ENCODE results near the gene ASTN2. TPM values are rescaled to one million over a fixed set of nuclear protein-coding genes. Genes with fewer than 3 reads are reported as not detected.

The ASTN2 gene
- total and polyA plus RNA-seq, 2 experiments from 2014 or later: 5.8 to 7.5 TPM

DNA sequence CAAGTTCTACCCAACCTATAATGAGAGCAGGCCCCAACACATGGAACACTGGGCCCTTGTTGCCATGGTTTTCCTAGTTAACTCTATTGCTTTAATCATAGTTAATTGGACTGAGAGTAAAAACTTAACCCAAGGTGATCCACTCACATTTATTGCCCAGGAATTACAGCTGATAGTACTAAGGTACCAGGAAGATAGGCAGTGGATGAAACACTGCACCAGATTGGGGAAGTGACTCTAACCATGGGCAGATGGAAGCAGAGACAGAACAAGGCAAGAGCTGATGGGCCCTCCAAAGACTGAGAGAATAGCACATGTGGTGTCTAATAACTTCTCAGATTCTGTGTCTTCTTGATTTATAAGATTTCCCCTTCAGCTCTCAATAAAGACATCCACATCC is 873.5 kb downstream of the ASTN2 start:
- Histone ChIP-seq H3K4me2 (ENCODE audit: unreplicated experiment) (no peak overlapping the region), H3K9ac (no peak overlapping the region), H4K20me1 (ENCODE audit: insufficient read depth) (no peaks in the 10 kb centered on the region), H3K9me2 (ENCODE audit: insufficient read depth) (no peaks in the 10 kb centered on the region), H3F3A (ENCODE audit: insufficient read depth) (peaks cover 35% of the 10 kb centered on the region), H3K36me3 (ENCODE audit: low read depth) (no peaks in the 10 kb centered on the region), H3K4me3 (no peak overlapping the region), H3K9me3 (ENCODE audit: low read depth) (no peaks in the 10 kb centered on the region), H2AFZ (no peak overlapping the region), H3K27ac (no peak overlapping the region), H3K27me3 (replicated peaks; ENCODE audit: insufficient read depth) (no peaks in the 10 kb centered on the region), H3K4me1 (ENCODE audit: insufficient read depth) (peaks cover 25% of the 10 kb centered on the region), H3K79me2 (ENCODE audit: insufficient read depth) (0 out of 2 replicates have a peak, but pooled peaks cover 4% of the 10 kb centered on the region)
- TF ChIP-seq EZH2 (IDR thresholded peaks at IDR 0.05; ENCODE audit: insufficient read depth, poor library complexity, severe bottlenecking) (no peak), EZH2phosphoT487 (IDR thresholded peaks at IDR 0.05; ENCODE audit: insufficient read depth, low read depth) (no peak)
- in situ Hi-C loops (cut with MboI): no loop called here
- no peak for DNase-seq

DNA sequence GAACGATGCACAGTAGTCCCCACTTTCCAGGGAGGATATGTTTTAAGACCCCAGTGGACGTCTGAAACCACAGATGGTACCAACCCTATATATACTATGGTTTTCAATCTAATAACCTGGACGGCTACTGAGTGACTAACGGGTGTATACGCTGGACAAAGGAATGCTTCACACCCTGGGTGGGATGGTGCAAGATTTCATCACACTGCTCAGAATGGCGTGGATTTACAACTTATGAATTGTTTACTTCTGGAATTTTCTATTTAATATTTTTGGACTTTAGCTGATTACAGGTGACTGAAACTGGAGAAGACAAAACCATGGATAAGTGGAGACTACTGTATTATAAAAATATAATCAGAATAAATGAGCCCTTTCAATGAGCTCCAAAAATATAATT is 875.3 kb downstream of the ASTN2 start:
- no peak for TF ChIP-seq EZH2 (IDR thresholded peaks at IDR 0.05; ENCODE audit: insufficient read depth, poor library complexity, severe bottlenecking)
- TF ChIP-seq EZH2phosphoT487 (IDR thresholded peaks at IDR 0.05; ENCODE audit: insufficient read depth, low read depth): no peak
- in situ Hi-C loops (cut with MboI): no loop called here
- H3K4me3 ChIP-seq: no peak overlapping the region
- no peak overlapping the region for H3K27ac ChIP-seq
- H3K4me1 ChIP-seq (ENCODE audit: insufficient read depth): peaks cover 20% of the 10 kb centered on the region
- WGBS, 2 experiments (ENCODE audit: low coverage in 1 of 2, low lambda C conversion rate in 2 of 2, missing lambda C conversion rate in 2 of 2): 91 to 95% methylated on average over 6 of the region's 6 CpGs
- H3K79me2 ChIP-seq (ENCODE audit: insufficient read depth): 0 out of 2 replicates have a peak, but pooled peaks cover 4% of the 10 kb centered on the region
- H3K4me2 ChIP-seq (ENCODE audit: unreplicated experiment): no peak overlapping the region
- H3K36me3 ChIP-seq (ENCODE audit: low read depth): no peaks in the 10 kb centered on the region
- H3F3A ChIP-seq (ENCODE audit: insufficient read depth): peaks cover 26% of the 10 kb centered on the region
- H3K27me3 ChIP-seq (replicated peaks; ENCODE audit: insufficient read depth): no peaks in the 10 kb centered on the region
- no peaks in the 10 kb centered on the region for H3K9me3 ChIP-seq (ENCODE audit: low read depth)
- H2AFZ ChIP-seq: no peak overlapping the region
- H3K9me2 ChIP-seq (ENCODE audit: insufficient read depth): no peaks in the 10 kb centered on the region
- H3K9ac ChIP-seq: no peak overlapping the region
- H4K20me1 ChIP-seq (ENCODE audit: insufficient read depth): no peaks in the 10 kb centered on the region
- no peak for DNase-seq

GRCh38 chr9:116525611-116526010 is 889.2 kb downstream of the ASTN2 start:
- Histone ChIP-seq H3K79me2 (ENCODE audit: insufficient read depth) (no peaks in the 10 kb centered on the region), H3K9me3 (ENCODE audit: low read depth) (no peaks in the 10 kb centered on the region), H3K9me2 (ENCODE audit: insufficient read depth) (no peaks in the 10 kb centered on the region), H3K4me2 (ENCODE audit: unreplicated experiment) (no peak overlapping the region), H3K36me3 (ENCODE audit: low read depth) (no peaks in the 10 kb centered on the region), H3K9ac (no peak overlapping the region), H3K27me3 (replicated peaks; ENCODE audit: insufficient read depth) (no peaks in the 10 kb centered on the region), H3F3A (ENCODE audit: insufficient read depth) (no peaks in the 10 kb centered on the region), H2AFZ (no peak overlapping the region), H3K27ac (no peak overlapping the region), H3K4me1 (ENCODE audit: insufficient read depth) (no peaks in the 10 kb centered on the region), H4K20me1 (ENCODE audit: insufficient read depth) (no peaks in the 10 kb centered on the region), H3K4me3 (no peak overlapping the region)
- DNase-seq: no peak
- 50 to 67% methylated on average over 1 of the region's 1 CpG for WGBS, 2 experiments (ENCODE audit: low coverage in 1 of 2, low lambda C conversion rate in 2 of 2, missing lambda C conversion rate in 2 of 2)
- TF ChIP-seq EZH2 (IDR thresholded peaks at IDR 0.05; ENCODE audit: insufficient read depth, poor library complexity, severe bottlenecking) (no peak), EZH2phosphoT487 (IDR thresholded peaks at IDR 0.05; ENCODE audit: insufficient read depth, low read depth) (no peak)
- in situ Hi-C loops (cut with MboI): no loop called here

GRCh38 chr9:116524778-116525470 is 889.9 kb downstream of the ASTN2 start:
- 89 to 93% methylated on average over 3 of the region's 3 CpGs for WGBS, 2 experiments (ENCODE audit: low coverage in 1 of 2, low lambda C conversion rate in 2 of 2, missing lambda C conversion rate in 2 of 2)
- TF ChIP-seq EZH2 (IDR thresholded peaks at IDR 0.05; ENCODE audit: insufficient read depth, poor library complexity, severe bottlenecking) (no peak), EZH2phosphoT487 (IDR thresholded peaks at IDR 0.05; ENCODE audit: insufficient read depth, low read depth) (no peak)

More at GRCh38 chr9:116524778-116525470, 889.9 kb downstream of the ASTN2 start:
- Histone ChIP-seq H4K20me1 (ENCODE audit: insufficient read depth) (no peaks in the 10 kb centered on the region), H3K36me3 (ENCODE audit: low read depth) (no peaks in the 10 kb centered on the region), H3K9me2 (ENCODE audit: insufficient read depth) (no peaks in the 10 kb centered on the region), H3K9me3 (ENCODE audit: low read depth) (no peaks in the 10 kb centered on the region), H2AFZ (no peak overlapping the region), H3F3A (ENCODE audit: insufficient read depth) (no peaks in the 10 kb centered on the region), H3K4me1 (ENCODE audit: insufficient read depth) (no peaks in the 10 kb centered on the region), H3K27me3 (replicated peaks; ENCODE audit: insufficient read depth) (no peaks in the 10 kb centered on the region), H3K27ac (no peak overlapping the region), H3K4me2 (ENCODE audit: unreplicated experiment) (no peak overlapping the region), H3K79me2 (ENCODE audit: insufficient read depth) (no peaks in the 10 kb centered on the region), H3K9ac (no peak overlapping the region), H3K4me3 (no peak overlapping the region)
- in situ Hi-C loops (cut with MboI): no loop called here
- no peak for DNase-seq

Measured in GM23248 (cell line).